Right ventricle myocardium superior (tissue), 1 donor: ENCODE results near the gene PNPO. TPM values are rescaled to one million over a fixed set of nuclear protein-coding genes. Genes with fewer than 3 reads are reported as not detected.
"Not testable (repeated sequence)": the region's sequence is repeated elsewhere in the genome, so short reads cannot be mapped to it uniquely, and the experiment has no call there.

Source experiments
- ATAC-seq: fragments of 200-7000 bp; cut with Tn5 transposase; one replicate; pipeline ENCODE4 v1.9.1; 2020; ENCODE audit warnings: mild to moderate bottlenecking; ENCODE audit not compliant: poor library complexity
- DNase-seq: peaks from one replicate; pipeline ENCODE4 v3.0.0-alpha.2; 2020
- intact Hi-C: fragments of 100-400 bp; cut with DNase I; formaldehyde crosslinking; loops from one replicate; pipeline ENCODE4 v1.11.2; 2022
- total RNA-seq: library from RNA; stranded (reverse); fragmentation: NEBNext Ultra II Directional; extraction: Animal tissue kit (Norgen Biotek cat#: 25700); gene quantifications from one replicate; pipeline ENCODE4 v1.2.1, GENCODE V29; 2021
- donor health status: DM: no; HTN: yes; CAD: no; lungs with severe emphysema.

The PNPO gene
- total RNA-seq, 1 donor from 2014 or later: 28.2 TPM

- peak; percentile 74 for ATAC-seq
- peak; percentile 78 for DNase-seq
- intact Hi-C loops: no loop called here
These were observed 25.5 kb upstream of the PNPO start for GRCh38 chr17:47915776-47916398.

DNA sequence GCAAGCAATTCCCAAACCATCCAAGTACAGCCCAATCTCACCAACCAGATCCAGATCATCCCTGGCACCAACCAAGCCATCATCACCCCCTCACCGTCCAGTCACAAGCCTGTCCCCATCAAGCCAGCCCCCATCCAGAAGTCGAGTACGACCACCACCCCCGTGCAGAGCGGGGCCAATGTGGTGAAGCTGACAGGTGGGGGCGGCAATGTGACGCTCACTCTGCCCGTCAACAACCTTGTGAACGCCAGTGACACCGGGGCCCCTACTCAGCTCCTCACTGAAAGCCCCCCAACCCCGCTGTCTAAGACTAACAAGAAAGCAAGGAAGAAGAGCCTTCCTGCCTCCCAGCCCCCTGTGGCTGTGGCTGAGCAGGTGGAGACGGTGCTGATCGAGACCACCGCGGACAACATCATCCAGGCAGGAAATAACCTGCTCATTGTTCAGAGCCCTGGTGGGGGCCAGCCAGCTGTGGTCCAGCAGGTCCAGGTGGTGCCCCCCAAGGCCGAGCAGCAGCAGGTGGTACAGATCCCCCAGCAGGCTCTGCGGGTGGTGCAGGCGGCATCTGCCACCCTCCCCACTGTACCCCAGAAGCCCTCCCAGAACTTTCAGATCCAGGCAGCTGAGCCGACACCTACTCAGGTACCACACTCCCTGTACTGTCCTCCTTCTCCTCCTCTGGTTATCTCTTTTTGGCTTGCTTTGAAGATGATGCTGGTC is 24.7 kb upstream of the PNPO start:
- ATAC-seq: no peak
- DNase-seq: no peak
- intact Hi-C loops: no loop called here

GRCh38 chr17:47917581-47917980 is 23.8 kb upstream of the PNPO start:
- ATAC-seq (no peak), DNase-seq (no peak)
- intact Hi-C loops: no loop called here

- DNase-seq (no peak), ATAC-seq (no peak)
- intact Hi-C loops: no loop called here
These were observed 23.4 kb upstream of the PNPO start for GRCh38 chr17:47918006-47918405.

DNA sequence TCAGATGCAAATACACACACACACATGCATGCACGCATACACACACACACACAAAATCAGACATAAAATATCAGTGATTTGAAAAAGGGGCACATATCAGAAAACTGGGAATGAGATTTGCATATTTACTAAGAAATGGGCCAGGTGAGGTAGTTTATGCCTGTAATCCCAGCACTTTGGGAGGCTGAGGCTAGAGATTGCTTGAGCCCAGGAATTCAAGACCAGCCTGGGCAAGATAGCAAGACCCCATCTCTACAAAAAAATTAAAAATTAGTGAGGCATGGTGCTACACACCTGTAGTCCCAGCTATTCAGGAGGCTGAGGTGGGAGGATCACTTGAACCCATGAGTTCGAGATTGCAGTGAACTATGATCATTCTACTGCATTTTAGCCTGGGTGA is 22.4 kb upstream of the PNPO start:
- ATAC-seq (no peak), DNase-seq (no peak)
- intact Hi-C loops: no loop called here

DNA sequence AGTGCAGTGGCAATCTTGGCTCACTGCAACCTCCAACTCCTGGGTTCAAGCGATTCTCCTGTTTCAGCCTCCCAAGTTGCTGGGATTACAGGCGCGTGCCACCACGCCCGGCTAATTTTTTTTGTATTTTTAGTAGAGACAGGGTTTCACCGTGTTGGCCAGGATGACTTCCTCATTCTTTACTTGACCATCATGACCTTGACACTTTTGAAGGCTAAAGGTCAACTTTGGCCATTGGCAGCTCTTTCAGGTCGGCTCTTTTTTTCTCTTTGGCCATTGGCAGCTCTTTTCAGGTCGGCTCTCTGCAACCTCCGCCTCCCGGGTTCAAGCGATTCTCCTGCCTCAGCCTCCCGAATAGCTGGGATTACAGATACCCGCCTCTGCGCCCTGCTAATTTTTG is 21.5 kb upstream of the PNPO start:
- DNase-seq, intact Hi-C loops, ATAC-seq: not testable (repeated sequence)

DNA sequence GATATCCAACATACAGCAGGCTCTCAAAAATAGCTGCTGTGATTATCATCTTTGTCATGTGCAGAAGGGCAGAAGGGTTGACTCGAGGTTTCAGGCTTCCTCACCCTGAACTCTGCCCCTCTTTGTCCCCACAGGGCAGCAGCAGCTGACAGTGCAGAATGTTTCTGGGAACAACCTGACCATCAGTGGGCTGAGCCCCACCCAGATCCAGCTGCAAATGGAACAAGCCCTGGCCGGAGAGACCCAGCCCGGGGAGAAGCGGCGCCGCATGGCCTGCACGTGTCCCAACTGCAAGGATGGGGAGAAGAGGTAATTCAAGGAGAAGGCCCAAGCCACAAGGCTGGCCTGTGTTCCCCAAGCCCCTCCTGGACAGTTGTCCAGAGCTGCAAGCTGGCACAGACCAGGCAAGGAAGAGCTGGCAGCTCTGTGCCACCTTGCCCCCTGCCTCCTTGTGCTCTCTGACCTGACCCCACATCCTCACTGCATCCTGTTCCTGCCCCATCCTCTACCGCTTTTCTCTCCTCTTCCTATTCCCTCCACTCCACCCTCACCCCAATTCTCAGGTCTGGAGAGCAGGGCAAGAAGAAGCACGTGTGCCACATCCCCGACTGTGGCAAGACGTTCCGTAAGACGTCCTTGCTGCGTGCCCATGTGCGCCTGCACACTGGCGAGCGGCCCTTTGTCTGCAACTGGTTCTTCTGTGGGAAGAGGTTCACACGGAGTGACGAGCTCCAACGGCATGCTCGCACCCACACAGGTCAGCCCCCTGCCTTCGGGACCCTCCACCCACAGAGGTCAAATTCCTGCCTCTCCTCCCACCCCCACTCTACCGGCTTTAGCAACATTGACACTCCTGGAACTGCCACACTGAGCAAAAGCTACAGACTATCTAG is 16.3 kb upstream of the PNPO start:
- intact Hi-C loops: no loop called here
- DNase-seq: no peak
- no peak for ATAC-seq

DNA sequence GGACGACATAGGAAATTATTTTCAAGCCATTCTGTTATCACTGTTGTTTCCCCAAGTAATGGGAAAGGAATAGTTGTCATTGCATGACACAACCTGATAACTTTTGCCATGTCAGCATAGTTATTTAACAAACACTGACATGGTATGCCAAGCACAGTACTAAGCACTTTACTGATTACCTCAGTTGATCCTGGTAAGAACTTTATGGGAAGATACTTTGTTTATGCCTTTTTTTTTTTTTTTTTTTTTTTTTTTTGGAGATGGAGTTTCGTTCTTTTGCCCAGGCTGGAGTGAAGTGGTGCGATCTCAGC is 15.7 kb upstream of the PNPO start:
- ATAC-seq: no peak
- intact Hi-C loops: no loop called here
- DNase-seq: no peak

DNA sequence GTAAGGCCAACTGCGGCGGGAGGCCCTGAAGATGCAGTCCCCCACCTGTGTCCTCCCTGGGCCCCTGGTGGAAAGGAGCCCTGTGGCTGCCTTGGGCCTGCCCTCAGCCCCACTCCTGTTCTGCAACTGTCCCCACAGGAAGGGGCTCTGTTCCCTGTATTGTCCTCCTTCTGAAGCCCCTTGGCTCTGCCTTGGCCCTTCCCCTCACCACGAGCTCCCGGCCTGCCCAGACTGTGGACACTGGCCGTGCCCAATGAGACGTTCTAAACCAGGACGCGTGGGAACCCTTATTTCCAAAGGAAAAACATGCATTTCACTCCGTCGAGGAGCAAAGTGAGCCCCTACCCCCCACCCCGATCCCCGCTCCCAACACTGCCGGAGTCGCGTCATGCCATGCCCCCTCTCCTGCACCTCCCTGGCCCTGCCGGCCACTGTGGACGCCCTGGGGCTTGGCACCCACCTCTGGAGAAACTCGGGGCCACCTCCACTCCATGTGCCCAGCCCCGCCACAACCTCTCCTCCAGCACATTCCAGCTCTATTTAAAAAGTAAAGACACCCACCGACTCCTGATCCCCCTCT is 13.5 kb upstream of the PNPO start:
- no peak for DNase-seq
- intact Hi-C loops: no loop called here
- no peak for ATAC-seq

DNA sequence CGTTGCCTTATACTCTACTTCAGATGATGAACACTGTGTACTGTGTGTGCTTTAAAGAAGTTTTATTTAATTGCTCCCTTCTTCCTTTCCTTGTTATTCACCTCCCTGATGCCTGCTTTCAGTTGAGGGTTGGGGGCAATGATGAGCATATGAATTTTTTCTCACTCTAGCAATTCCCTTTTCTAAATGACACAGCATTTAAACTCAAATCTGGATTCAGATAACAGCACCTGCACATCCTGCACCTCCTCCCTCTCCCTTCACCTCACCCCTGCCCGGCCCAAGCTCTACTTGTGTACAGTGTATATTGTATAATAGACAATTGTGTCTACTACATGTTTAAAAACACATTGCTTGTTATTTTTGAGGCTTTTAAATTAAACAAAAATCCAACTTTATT is 13.0 kb upstream of the PNPO start:
- DNase-seq (no peak), ATAC-seq (no peak)
- intact Hi-C loops: no loop called here

- intact Hi-C loops: no loop called here
- ATAC-seq: peak; percentile 80
These were observed 12.0 kb upstream of the PNPO start for GRCh38 chr17:47929218-47930000.

DNA sequence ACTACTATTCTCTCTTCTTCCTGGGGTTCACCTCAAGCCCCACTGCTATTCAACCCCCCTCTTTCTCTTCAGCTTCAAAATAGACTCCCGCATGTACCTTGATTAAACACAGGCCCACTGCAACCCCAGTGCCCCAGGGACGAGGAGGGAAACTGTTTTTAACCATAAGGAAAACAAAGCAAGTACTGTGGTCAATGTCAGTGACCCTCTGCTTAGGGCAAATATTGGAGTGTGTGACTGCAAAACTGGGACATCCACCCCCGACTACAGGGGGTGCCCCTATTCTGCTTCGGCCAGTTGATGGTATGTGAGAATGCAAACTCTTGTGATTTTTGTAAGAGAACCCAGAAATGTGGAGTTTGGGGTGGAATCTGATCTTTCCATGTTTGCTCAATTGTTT is 9.5 kb upstream of the PNPO start:
- ATAC-seq (no peak), DNase-seq (no peak)
- intact Hi-C loops: no loop called here

More at GRCh38 chr17:47929218-47930000, 12.0 kb upstream of the PNPO start:
- DNase-seq: peak; percentile 55

- intact Hi-C loops: no loop called here
- DNase-seq: no peak
- no peak for ATAC-seq
These were observed 6.5 kb upstream of the PNPO start for GRCh38 chr17:47934856-47935255.

DNA sequence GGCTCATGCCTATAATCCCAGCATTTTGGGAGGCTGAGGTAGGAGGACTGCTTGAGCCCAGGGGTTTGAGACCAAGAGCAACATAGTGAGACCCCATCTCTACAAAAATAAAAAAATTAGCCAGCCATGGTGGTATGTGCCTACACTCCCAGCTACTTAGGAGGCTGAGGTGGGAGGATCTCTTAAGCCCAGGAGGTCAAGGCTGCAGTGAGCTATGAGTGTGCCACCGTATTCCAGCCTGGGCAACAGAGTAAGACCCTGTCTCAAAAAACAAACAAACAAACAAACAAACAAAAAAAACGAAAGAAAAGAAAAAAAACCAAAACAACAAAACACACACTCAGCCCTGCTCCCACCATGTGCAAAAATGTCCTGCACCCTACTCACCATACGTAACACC is 5.9 kb upstream of the PNPO start:
- DNase-seq, intact Hi-C loops, ATAC-seq: not testable (repeated sequence)

GRCh38 chr17:47935961-47936360 is 5.4 kb upstream of the PNPO start:
- no peak for ATAC-seq
- DNase-seq: no peak
- intact Hi-C loops: no loop called here

GRCh38 chr17:47937941-47938340 is 3.4 kb upstream of the PNPO start:
- intact Hi-C loops: no loop called here
- no peak for ATAC-seq
- DNase-seq: no peak

GRCh38 chr17:47942096-47942510 is 732 bp downstream of the PNPO start:
- no peak for DNase-seq
- intact Hi-C loops: no loop called here
- ATAC-seq: no peak

GRCh38 chr17:47942568-47942967 is 1.2 kb downstream of the PNPO start:
- no peak for DNase-seq
- intact Hi-C loops: no loop called here

GRCh38 chr17:47945080-47945479 is 3.7 kb downstream of the PNPO start:
- ATAC-seq (no peak), DNase-seq (no peak)
- intact Hi-C loops: loop anchor here (5.0 kb wide), 2 partner anchors 48 to 103 kb away; partner anchors contain the start of genes SCRN2 and SP2

More at GRCh38 chr17:47942568-47942967, 1.2 kb downstream of the PNPO start:
- no peak for ATAC-seq
